Measurements from ENCODE around the gene ATP8B2. TPM values are rescaled to one million over a fixed set of nuclear protein-coding genes. Genes with fewer than 3 reads are reported as not detected.
"Not testable (repeated sequence)": the region's sequence is repeated elsewhere in the genome, so short reads cannot be mapped to it uniquely, and the experiment has no call there.

The ATP8B2 gene
- total RNA-seq, 1 experiment from 2014 or later = 50.0 TPM

- H3K4me3 Mint-ChIP-seq = no peak overlapping the region
- peaks cover 6% of the 10 kb centered on the region for H3K36me3 Mint-ChIP-seq
- H3K27ac Mint-ChIP-seq = no peak overlapping the region
- ATAC-seq (no peak), DNase-seq (ENCODE audit: low spot score) (no peak)
- TF ChIP-seq NFATC4 (CRISPR knock-in tag; IDR thresholded peaks at IDR 0.05) = no peak
- TF ChIP-seq ZNF416 (CRISPR knock-in tag; IDR thresholded peaks at IDR 0.05) = no peak
- TF ChIP-seq KAT7 (CRISPR knock-in tag; IDR thresholded peaks at IDR 0.05; ENCODE audit: borderline replicate concordance) = no peak
- no peak for TF ChIP-seq TEAD4 (CRISPR knock-in tag; IDR thresholded peaks at IDR 0.05)
- no peak for TF ChIP-seq NR3C1 (CRISPR knock-in tag; conservative IDR thresholded peaks at IDR 0.05; ENCODE audit: low read depth)
- no peak for TF ChIP-seq ZNF263 (CRISPR knock-in tag; IDR thresholded peaks at IDR 0.05; ENCODE audit: low read depth)
- TF ChIP-seq CTCF (IDR thresholded peaks at IDR 0.05) = no peak
- TF ChIP-seq ZNF219 (CRISPR knock-in tag; IDR thresholded peaks at IDR 0.05; ENCODE audit: borderline replicate concordance) = no peak
- TF ChIP-seq FOXK1 (CRISPR knock-in tag; IDR thresholded peaks at IDR 0.05) = no peak
- H3K9me3 Mint-ChIP-seq = peaks cover 22% of the 10 kb centered on the region
- H3K4me1 Mint-ChIP-seq = no peaks in the 10 kb centered on the region
- peaks cover 11% of the 10 kb centered on the region for H3K27me3 Mint-ChIP-seq (ENCODE audit: low read depth)
- POLR2A ChIA-PET = no interaction called here
- CTCF ChIA-PET = no interaction called here
Measured at GRCh38 chr1:154318386-154318785, 6.9 kb upstream of the ATP8B2 start.

- Mint-ChIP-seq H3K36me3 (peaks cover 6% of the 10 kb centered on the region), H3K9me3 (peaks cover 22% of the 10 kb centered on the region), H3K4me3 (no peak within 1 kb of the TSS), H3K4me1 (no peaks in the 10 kb centered on the region), H3K27ac (no peak within 1 kb of the TSS), H3K27me3 (ENCODE audit: low read depth) (peaks cover 11% of the 10 kb centered on the region)
- DNase-seq (ENCODE audit: low spot score) (no peak), ATAC-seq (no peak)
- TF ChIP-seq SMAD4 (CRISPR knock-in tag; IDR thresholded peaks at IDR 0.05) (0 out of 2 replicates have a peak, but pooled peaks have one; percentile 23), ZNF232 (CRISPR knock-in tag; IDR thresholded peaks at IDR 0.05) (no peak)
- ChIA-PET CTCF (interaction anchor here (1.2 to 6.1 kb wide), 2 partner anchors 14 kb away, joined by 7 to 168 read pairs; no protein-coding TSS in a partner anchor), POLR2A (interaction anchor here (0.7 kb wide), 1 partner anchor 10 kb away, joined by 3 read pairs; no protein-coding TSS in a partner anchor)
Measured at GRCh38 chr1:154320882-154321608, 4.3 kb upstream of the ATP8B2 start, which contains the start of gene AQP10. Gene AQP10 (plus strand): TSS chr1:154321093. CDS start chr1:154321156, 63 bp downstream.

- H3K27ac Mint-ChIP-seq; H3K4me3 Mint-ChIP-seq; DNase-seq (ENCODE audit: low spot score); H3K36me3 Mint-ChIP-seq; ATAC-seq; H3K4me1 Mint-ChIP-seq; POLR2A ChIA-PET: not testable (repeated sequence)
- H3K9me3 Mint-ChIP-seq = peaks cover 19% of the 10 kb centered on the region
- peaks cover 11% of the 10 kb centered on the region for H3K27me3 Mint-ChIP-seq (ENCODE audit: low read depth)
- CTCF ChIA-PET = interaction anchor here (6.1 kb wide), 1 partner anchor 14 kb away, joined by 168 read pairs; no protein-coding TSS in a partner anchor
Measured at GRCh38 chr1:154321609-154321934, 3.8 kb upstream of the ATP8B2 start.

GRCh38 chr1:154323493-154323892, 1.8 kb upstream of the ATP8B2 start:
- Mint-ChIP-seq H3K4me1 (peaks cover 21% of the 10 kb centered on the region), H3K27me3 (ENCODE audit: low read depth) (peaks cover 4% of the 10 kb centered on the region), H3K36me3 (no peaks in the 10 kb centered on the region), H3K27ac (no peak overlapping the region), H3K4me3 (no peak overlapping the region), H3K9me3 (no peaks in the 10 kb centered on the region)
- CTCF ChIA-PET = interaction anchor here (1.0 to 6.1 kb wide), 4 partner anchors 12 to 400 kb away, joined by 3 to 168 read pairs (median 12); no protein-coding TSS in a partner anchor
- no peak for DNase-seq (ENCODE audit: low spot score)
- ATAC-seq = no peak
- POLR2A ChIA-PET = no interaction called here
- no peak for TF ChIP-seq ATF1 (CRISPR knock-in tag; IDR thresholded peaks at IDR 0.05)
- no peak for TF ChIP-seq NR1H2 (CRISPR knock-in tag; IDR thresholded peaks at IDR 0.05)
- TF ChIP-seq ESRRA (CRISPR knock-in tag; IDR thresholded peaks at IDR 0.05; ENCODE audit: borderline replicate concordance) = no peak
- TF ChIP-seq AR (CRISPR knock-in tag; IDR thresholded peaks at IDR 0.05) = no peak
- TF ChIP-seq E2F1 (CRISPR knock-in tag; IDR thresholded peaks at IDR 0.05) = no peak
- no peak for TF ChIP-seq KAT7 (CRISPR knock-in tag; IDR thresholded peaks at IDR 0.05; ENCODE audit: borderline replicate concordance)
- no peak for TF ChIP-seq CREM (CRISPR knock-in tag; IDR thresholded peaks at IDR 0.05)

All from WTC11 (cell line).